Endodermal cell (in vitro differentiated cells): ENCODE results near the gene GABRB1. TPM values are rescaled to one million over a fixed set of nuclear protein-coding genes. Genes with fewer than 3 reads are reported as not detected.

Experiments
- DNase-seq: peaks from one replicate; pipeline ENCODE4 v3.0.0-alpha.2; 2017
- H3K27ac ChIP-seq: 2 replicates; pipeline ENCODE4 v1.5.1; 2013; ENCODE audit warnings: mild to moderate bottlenecking, low read depth, low read length, moderate library complexity
- H3K27me3 ChIP-seq: 2 replicates; pipeline ENCODE4 v1.6.1; 2013; ENCODE audit warnings: mild to moderate bottlenecking, low read length, moderate library complexity; ENCODE audit not compliant: insufficient read depth, control insufficient read depth, poor library complexity, severe bottlenecking
- H3K36me3 ChIP-seq: 2 replicates; pipeline ENCODE4 v1.7.0; 2013; ENCODE audit warnings: mild to moderate bottlenecking, low read length, moderate library complexity; ENCODE audit not compliant: control insufficient read depth, insufficient read depth
- H3K4me1 ChIP-seq: one replicate; pipeline ENCODE4 v1.7.0; 2013; ENCODE audit warnings: low read length; ENCODE audit not compliant: control insufficient read depth, insufficient read depth
- H3K4me3 ChIP-seq: 2 replicates; pipeline ENCODE4 v1.5.1; 2013; ENCODE audit warnings: mild to moderate bottlenecking, low read length, moderate library complexity
- H3K9ac ChIP-seq: 2 replicates; pipeline ENCODE4 v1.6.1; 2013; ENCODE audit warnings: mild to moderate bottlenecking, low read length, moderate library complexity; ENCODE audit not compliant: poor library complexity, severe bottlenecking; ENCODE audit errors: extremely low read depth
- H3K9me3 ChIP-seq: 2 replicates; pipeline ENCODE4 v1.6.1; 2013; ENCODE audit warnings: mild to moderate bottlenecking, low read length, moderate library complexity; ENCODE audit not compliant: control insufficient read depth
- H3K27ac Mint-ChIP-seq: 2 replicates; pipeline ENCODE4 v1.8.0; 2020; ENCODE audit warnings: mixed read lengths
- H3K27me3 Mint-ChIP-seq: 2 replicates; pipeline ENCODE4 v1.8.0; 2021; ENCODE audit warnings: mild to moderate bottlenecking, mixed read lengths; ENCODE audit not compliant: insufficient read depth
- H3K36me3 Mint-ChIP-seq: 2 replicates; pipeline ENCODE4 v1.8.0; 2020; ENCODE audit warnings: low read depth, mixed read lengths
- H3K4me1 Mint-ChIP-seq: 2 replicates; pipeline ENCODE4 v1.8.0; 2020; ENCODE audit warnings: mixed read lengths
- H3K4me3 Mint-ChIP-seq: 2 replicates; pipeline ENCODE4 v1.8.0; 2020; ENCODE audit warnings: mild to moderate bottlenecking, moderate library complexity, mixed read lengths
- H3K9me3 Mint-ChIP-seq: 2 replicates; pipeline ENCODE4 v1.8.0; 2020; ENCODE audit warnings: mild to moderate bottlenecking, mixed read lengths
- WGBS, 2 experiments: methylation state at CpG; one replicate each; pipeline versions ENCODE4 v1.1.5 to v1.1.7; 2013; ENCODE audit warnings: missing lambda C conversion rate in 2 of 2, mixed read lengths in 1 of 2; ENCODE audit not compliant: insufficient coverage in 1 of 2, insufficient read length in 1 of 2; 5-methylcytosine and 5-hydroxymethylcytosine counted together
- total RNA-seq, 2 donors: library from RNA; stranded (reverse); fragmentation: NEBNext Ultra II Directional in 1 of 2; extraction: Animal tissue kit (Norgen Biotek cat#: 25700) in 1 of 2; gene quantifications; 2 replicates in 1 of 2; 3 replicates in 1 of 2; pipeline ENCODE4 v1.2.1, GENCODE V29; 2021
- TF ChIP-seq, protein P1 (sequence below): fragments of 200-600 bp; sonication (generic); conservative IDR thresholded peaks from 2 replicates; pipeline ENCODE4 v1.5.0; 2021; ENCODE audit warnings: antibody characterized with exemption, mild to moderate bottlenecking

Gene GABRB1
- total RNA-seq, 2 donors from 2014 or later, result not detected

DNA sequence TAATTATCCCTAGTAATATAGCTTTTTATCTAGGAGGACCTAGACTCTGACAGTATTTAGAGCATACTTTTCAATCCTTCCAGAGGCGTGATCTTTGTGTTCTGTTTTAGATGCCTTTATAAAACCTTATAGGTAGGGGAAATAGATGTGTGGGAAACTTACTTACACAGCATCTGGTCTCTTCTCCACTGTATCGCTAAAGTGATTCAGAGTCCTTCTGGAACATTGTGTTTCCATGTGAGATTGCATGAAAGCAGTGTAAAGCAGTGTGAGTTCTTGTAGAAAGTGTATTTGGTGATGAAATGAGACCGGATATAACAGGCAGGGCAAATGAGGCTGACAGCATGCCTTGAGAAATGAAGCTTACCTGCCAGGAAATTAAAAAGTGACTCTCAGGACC, 9.5 kb downstream of the GABRB1 start:
- Mint-ChIP-seq H3K27me3 (no peaks in the 10 kb centered on the region), H3K36me3 (no peaks in the 10 kb centered on the region)
- WGBS, 2 experiments, result 78 to 85% methylated on average over 1 to 3 of the region's 3 CpGs

DNA sequence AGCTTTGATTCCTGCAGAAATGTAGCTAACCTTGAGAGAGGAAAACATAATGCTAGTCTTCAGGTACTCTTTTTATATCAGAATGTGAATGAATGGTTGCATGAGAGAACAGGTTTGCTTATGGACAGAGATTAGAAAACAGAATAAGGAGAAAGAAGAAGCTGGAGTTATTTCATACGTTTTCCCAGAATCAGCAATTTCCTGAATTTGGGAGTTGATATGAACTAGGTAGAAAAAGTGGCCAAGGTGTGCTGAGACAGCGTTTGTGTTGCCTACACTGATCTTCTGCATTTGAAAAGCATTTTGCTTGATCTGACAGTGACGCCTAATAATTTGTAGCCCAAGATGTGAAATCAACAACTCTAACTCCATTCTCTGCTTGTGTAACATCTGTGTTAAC, 12.5 kb downstream of the GABRB1 start:
- H3K9me3 Mint-ChIP-seq, result no peaks in the 10 kb centered on the region
- no peaks in the 10 kb centered on the region for H3K36me3 ChIP-seq
- no peaks in the 10 kb centered on the region for H3K27me3 Mint-ChIP-seq
- H3K4me3 ChIP-seq, result no peak overlapping the region
- no peak overlapping the region for H3K27ac Mint-ChIP-seq
- no peaks in the 10 kb centered on the region for H3K36me3 Mint-ChIP-seq
- DNase-seq, result no peak
- H3K4me3 Mint-ChIP-seq, result no peak overlapping the region
- 77 to 84% methylated on average over 2 to 3 of the region's 3 CpGs for WGBS, 2 experiments
- TF ChIP-seq, protein P1, sequence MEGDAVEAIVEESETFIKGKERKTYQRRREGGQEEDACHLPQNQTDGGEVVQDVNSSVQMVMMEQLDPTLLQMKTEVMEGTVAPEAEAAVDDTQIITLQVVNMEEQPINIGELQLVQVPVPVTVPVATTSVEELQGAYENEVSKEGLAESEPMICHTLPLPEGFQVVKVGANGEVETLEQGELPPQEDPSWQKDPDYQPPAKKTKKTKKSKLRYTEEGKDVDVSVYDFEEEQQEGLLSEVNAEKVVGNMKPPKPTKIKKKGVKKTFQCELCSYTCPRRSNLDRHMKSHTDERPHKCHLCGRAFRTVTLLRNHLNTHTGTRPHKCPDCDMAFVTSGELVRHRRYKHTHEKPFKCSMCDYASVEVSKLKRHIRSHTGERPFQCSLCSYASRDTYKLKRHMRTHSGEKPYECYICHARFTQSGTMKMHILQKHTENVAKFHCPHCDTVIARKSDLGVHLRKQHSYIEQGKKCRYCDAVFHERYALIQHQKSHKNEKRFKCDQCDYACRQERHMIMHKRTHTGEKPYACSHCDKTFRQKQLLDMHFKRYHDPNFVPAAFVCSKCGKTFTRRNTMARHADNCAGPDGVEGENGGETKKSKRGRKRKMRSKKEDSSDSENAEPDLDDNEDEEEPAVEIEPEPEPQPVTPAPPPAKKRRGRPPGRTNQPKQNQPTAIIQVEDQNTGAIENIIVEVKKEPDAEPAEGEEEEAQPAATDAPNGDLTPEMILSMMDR, result no peak
- H3K27me3 ChIP-seq, result no peaks in the 10 kb centered on the region
- no peaks in the 10 kb centered on the region for H3K4me1 Mint-ChIP-seq
- H3K9ac ChIP-seq, result no peak overlapping the region
- H3K27ac ChIP-seq, result no peak overlapping the region
- H3K9me3 ChIP-seq, result no peaks in the 10 kb centered on the region
- no peaks in the 10 kb centered on the region for H3K4me1 ChIP-seq

More for the DNA sequence above, 9.5 kb downstream of the GABRB1 start:
- Histone ChIP-seq H3K9ac (no peak overlapping the region), H3K4me1 (no peaks in the 10 kb centered on the region), H3K4me3 (no peak overlapping the region), H3K27ac (no peak overlapping the region), H3K36me3 (no peaks in the 10 kb centered on the region), H3K27me3 (no peaks in the 10 kb centered on the region), H3K9me3 (no peaks in the 10 kb centered on the region)
- H3K4me3 Mint-ChIP-seq, result no peak overlapping the region
- TF ChIP-seq, protein P1, result no peak
- DNase-seq, result no peak
- H3K27ac Mint-ChIP-seq, result no peak overlapping the region
- H3K4me1 Mint-ChIP-seq, result no peaks in the 10 kb centered on the region
- H3K9me3 Mint-ChIP-seq, result no peaks in the 10 kb centered on the region

DNA sequence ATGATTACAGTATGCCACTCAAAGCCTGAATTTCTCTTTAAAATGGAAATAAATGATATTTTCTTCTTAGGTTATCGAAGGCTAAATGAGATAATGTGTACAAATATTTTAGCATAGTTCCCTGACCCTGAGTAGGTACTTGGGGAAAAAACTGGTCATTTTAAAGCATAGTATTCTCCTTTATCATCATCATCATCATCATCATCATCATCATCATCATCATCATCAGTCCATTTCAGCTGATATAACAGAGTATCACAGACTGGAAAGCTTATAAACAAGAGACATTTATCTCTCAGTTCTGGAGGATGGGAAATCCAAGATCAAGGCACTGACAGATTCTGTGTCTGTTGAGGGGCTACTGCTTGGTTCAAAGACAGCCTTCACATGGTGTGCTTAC, 13.9 kb downstream of the GABRB1 start:
- 88% methylated on average over 1 of the region's 1 CpG; no CpG with 5 or more reads in 1 of the 2 experiments for WGBS, 2 experiments

More for the DNA sequence above, 13.9 kb downstream of the GABRB1 start:
- Mint-ChIP-seq H3K27me3 (no peaks in the 10 kb centered on the region), H3K4me3 (no peak overlapping the region), H3K9me3 (no peaks in the 10 kb centered on the region), H3K36me3 (no peaks in the 10 kb centered on the region), H3K27ac (no peak overlapping the region), H3K4me1 (no peaks in the 10 kb centered on the region)
- Histone ChIP-seq H3K9ac (no peak overlapping the region), H3K4me1 (no peaks in the 10 kb centered on the region), H3K27me3 (no peaks in the 10 kb centered on the region), H3K4me3 (no peak overlapping the region), H3K27ac (no peak overlapping the region), H3K36me3 (no peaks in the 10 kb centered on the region), H3K9me3 (no peaks in the 10 kb centered on the region)
- no peak for DNase-seq
- TF ChIP-seq, protein P1, result no peak
